ENCODE data around the gene ACSF2.
"Not testable (repeated sequence)": the region's sequence is repeated elsewhere in the genome, so short reads cannot be mapped to it uniquely, and the experiment has no call there.

Gene ACSF2

DNA sequence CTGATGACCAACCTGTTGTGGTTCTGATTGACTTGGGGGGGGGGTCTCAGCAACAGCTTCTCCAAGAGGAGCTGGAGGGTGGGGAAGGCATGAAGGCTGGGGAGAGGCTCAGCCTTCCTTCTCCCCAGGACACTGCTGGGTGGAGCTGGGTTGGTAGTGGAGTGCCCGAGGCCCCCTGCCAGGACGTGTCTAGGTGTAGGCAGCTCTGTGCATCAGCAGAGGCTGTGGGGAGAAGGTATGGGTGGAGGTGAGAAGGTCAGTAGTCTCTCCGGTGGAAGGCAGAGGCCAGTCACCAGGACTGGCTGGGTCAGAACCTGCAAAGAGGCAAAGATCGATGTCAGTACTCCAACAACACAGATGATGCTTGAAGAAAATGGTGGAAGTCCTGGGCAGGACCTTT, 38.7 kb downstream of the ACSF2 start:
- no peak for DNase-seq (ENCODE audit: low read depth)

DNA sequence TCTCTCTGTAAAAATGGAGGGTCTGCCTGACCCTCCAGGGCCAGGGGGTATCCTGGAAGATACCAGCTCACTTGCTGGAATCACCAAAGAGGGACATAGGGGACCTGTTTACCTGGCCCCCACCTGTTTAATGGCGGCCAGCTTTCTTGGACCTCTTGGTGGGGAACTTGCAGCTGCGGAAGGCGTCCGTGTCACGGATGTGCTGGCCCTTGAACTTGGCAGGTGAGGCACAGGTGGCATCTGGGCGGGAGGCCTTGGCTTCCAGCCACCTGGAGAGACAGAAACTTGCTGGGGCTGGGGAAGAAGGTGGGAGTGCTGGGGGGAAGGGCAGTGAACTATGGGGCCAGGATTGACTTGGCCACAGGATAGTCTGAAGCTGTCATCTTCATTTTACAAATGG, 39.2 kb downstream of the ACSF2 start:
- no peak for DNase-seq (ENCODE audit: low read depth)

DNA sequence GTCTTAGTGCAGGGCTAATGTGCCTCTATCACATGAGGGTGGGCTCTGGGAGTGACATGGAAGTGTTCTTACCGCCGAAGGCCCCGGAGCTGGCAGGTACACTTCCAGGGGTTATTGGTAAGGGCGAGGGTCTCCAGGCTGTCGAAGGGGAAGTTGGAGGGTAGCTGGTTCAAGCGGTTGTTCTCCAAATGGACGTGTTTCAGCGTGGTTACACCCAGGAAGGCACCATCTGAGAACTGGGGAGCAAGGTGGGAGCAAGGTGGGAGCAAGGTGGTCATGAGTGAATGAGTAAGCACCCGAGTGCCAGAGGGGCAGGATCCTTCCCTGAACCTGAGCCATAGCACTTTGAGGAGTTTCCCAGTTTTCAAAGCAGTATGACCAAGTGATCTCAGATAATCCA, 39.6 kb downstream of the ACSF2 start:
- no peak for DNase-seq (ENCODE audit: low read depth)

DNA sequence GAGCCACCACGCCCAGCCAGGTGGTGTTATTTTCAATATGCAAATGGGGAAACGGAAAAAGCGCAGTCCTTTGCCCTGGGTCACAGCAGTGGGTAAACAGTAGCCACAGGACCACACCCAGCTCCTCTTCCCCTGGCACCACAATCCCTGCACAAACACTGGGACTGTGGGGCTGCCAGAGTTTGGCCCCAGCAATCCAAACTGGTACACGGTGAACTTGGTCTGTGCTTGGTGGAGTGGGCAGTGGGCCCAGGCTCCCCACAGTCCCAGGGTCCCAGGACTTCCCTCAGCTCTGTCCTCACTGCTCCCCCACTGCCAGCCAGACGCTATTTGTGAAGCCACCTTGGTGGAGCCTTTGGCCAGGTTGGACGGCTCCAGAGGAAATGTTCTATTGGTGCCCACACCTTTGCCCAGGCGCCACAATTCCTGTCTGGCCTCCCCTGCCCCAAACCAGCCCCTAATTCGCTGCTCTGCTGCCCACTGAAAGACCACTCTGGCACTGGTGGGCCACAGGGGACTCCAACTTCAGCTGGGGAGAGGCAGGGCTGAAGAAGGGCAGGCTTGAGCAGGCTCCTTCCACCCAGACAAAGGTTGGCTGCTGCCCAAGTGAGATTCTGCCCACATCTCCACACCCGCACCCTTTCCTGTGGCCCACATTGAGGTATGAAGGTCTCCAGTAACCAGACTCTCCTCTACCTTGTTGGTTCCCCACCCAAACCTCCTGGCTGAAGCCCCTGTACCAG, 40.5 kb downstream of the ACSF2 start:
- DNase-seq (ENCODE audit: low read depth) = no peak

DNA sequence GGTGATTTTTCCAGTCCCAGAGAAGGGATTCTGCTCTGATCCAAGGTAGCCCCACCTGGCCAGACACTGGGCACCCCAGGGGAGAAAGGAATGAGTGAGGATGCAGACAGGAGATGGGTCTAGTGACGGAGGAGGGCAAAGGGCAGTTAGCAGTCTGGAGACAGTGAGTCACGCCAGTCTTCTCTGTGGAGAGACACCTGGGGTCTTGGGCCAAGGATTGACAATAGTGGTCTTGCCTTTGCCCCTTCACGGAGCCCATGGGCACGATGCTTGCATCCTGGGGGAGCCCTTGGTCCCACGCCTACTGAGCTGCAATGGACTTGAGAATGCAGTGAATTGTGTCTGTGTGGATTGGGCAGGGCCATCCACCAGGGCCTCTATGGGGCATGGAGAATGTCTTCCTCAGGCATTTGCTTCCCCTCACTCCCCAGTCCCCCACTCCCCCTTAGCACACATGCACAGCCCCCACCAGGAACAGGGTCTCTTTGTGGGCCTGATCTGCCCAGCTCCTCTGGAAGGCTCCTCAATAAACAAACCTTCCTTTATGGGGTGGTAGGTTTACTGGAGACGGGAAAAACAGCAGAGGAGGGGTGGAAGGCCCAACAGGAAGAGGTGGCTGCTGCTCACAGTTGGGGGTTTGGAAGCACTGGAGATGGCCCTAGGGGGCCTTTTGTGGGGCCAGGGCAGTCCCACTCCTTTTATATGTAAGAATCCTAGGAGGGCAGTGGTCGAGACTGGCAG, 41.3 kb downstream of the ACSF2 start:
- DNase-seq (ENCODE audit: low read depth) = no peak

DNA sequence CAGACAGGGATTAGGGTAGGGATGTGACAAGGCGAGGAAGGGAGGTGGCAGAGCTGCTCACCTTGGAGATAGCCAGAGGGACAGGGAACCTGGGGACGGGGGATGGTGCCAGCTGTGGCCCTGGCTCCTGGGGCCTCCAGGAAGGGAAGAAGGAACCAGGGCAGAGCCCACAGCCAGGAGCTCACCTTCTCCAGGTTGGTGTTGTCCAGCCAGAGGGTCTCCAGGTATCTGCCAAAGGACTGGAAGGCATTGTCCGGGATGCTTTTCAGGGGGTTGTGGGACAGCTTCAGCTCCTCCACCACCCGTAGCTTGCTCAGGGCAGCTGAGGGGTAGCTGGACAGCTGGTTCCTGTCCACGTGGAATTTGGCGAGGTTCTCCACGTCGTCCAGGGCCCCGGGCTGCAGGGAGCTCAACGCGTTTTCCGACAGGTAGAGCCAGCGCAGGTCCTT, 41.9 kb downstream of the ACSF2 start:
- no peak for DNase-seq (ENCODE audit: low read depth)

DNA sequence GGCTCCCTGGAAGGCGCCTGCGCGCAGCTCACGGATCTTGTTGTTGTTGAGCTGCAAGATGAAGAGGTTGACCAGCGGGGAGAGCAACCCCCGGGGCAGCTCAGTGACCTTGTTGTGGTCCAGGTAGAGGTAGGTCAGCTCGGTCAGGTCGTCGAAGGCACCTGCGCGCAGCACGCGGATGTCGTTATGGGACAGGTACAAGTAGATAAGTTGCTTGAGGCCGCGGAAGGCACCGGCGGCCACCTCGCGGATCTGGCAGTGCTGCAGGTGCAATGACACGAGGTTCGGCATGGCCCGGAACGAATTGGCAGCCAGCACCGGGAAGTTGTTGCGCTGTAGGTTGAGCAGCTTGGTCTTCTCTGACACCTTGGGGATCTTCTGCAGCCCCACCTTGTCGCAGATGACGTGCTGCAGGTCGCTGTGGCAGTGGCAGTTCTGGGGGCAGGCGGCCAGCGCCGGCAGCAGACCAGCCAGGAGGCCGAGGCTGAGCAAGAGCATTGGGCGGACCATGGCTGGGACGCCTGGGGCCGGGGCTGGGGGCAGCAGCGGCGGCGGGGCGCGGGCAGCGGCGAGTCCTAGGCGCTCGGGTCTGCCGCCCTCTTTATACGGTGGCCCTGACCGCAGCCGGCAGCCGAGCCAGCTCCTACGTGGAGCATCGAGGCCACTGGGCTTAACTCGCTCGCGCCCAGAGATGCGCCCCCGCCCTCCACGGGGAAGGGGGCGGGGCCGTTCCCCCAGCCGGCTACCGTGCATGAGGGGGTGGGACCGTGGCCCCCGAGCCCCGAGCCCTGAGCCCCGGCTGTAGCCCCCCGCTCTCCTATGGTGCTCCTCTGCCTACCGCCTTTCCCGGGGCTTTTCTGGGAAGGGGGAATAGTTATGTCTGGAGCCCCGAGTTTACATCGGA, 42.5 kb downstream of the ACSF2 start, which contains the start of gene CHAD:
TSS of gene CHAD (minus strand) at position 577 of the 904 bp plus-strand sequence. CDS start at position 510, 67 bp downstream.
- DNase-seq (ENCODE audit: low read depth) = no peak

DNA sequence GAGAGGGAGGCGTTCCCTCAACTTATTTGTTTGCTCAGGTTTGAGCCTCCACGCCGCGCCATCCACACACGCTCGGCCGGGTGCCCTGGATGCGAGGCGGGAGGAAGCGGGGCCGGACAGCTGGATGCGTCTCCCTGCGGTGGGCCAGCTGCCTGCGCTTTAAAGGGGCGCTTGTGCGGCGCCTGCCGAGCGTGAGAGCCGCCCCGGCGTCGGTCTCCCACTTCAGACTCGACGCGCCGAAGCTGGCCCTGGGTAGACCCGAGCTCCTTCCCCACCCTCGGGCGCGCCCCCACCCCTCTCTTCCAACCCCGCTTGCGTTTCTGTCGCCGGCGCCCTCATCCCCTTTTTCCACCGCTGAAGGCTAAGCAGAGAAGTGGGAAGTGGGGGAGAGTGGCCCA, 43.2 kb downstream of the ACSF2 start:
- DNase-seq (ENCODE audit: low read depth) = no peak

DNA sequence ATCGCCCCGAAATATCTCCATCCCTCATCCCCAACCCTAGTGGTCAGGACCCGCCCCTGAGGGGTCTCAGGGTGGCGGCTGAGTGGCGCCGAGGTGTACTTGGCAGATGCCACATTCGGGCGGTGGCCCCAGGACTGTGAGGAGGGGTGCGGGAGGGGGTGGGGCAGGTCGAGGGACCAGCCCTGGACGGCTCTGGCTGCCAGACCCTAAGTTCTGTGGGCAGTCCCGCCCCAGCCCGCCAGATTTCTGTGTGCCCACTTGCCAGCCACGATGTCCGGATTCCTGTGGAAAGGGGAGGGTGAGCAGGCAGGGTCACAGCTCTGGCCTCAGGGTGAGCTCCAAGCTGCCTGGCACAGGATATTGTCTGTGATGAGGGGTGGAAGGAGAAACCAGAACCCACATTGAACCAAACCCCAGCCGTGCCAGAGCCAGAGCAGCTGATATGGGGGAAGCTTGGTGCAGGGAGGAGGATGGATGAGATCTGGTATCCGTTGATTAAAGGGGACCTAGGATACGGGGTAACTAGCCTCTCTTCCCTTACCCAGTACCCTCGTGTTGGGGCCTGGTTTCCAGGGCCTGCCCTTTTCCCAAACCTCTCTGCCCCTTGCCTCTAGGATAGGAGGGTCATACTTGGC, 43.8 kb downstream of the ACSF2 start:
- DNase-seq (ENCODE audit: low read depth) = no peak

DNA sequence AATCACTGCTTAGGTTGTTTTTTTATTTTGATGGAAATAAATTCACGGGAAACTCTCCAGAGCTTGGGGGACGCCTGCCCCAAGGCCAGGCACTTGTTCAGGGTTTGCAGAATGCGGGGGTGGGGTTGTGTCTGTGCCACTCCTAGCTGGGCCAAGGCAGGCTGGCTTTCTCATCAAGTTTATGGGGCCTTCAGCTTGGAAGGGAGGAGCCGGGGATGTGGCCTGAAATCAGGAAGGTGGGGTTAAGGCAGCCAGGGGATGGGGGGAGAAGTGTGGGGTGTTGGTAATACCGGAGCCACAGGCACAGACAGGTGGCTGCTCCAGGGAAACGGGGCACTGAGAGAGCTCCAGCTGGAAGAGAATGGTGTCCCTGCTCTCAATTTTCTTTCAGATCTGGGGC, 44.4 kb downstream of the ACSF2 start:
- DNase-seq (ENCODE audit: low read depth) = no peak

DNA sequence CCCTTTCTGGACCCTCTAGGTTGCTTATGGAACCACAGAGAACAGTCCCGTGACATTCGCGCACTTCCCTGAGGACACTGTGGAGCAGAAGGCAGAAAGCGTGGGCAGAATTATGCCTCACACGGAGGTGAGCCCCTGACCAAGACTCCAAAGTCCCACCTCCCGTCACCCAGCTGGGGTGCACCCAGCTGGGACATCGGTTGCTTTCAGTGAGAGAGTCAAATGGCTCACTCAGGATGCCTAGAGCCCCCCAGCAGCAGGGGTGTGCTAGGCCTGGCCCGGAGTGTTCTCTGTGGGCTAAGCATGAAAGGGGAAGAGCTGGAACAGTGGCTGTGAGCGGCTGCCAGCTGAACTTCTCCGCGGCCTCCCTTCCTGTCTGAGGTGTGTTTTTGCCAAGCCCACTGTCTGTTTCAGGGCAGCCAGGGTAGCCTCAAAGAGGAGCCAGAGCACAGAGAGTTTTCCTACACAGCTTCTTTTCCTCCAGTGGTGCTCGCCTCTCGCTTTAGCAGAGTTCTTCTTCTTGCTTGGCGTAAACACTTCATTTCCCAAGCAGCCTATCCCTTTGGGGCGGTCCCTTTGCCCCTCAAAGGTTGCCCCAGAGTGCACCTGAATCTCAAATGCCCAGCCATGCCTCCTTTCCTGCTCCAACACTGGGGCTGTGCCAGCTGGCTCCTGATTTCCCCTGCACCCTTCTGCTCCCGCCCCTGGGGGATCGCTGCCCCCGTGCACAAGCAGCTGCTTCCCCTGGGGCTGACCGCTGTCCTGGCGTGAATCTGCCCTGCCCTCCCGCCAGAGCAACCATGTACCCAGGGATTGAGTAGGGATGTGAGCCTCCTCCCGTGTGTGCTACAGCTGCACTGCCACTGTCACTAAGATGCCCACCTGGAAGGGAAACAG, 45.2 kb downstream of the ACSF2 start:
- DNase-seq (ENCODE audit: low read depth) = no peak

DNA sequence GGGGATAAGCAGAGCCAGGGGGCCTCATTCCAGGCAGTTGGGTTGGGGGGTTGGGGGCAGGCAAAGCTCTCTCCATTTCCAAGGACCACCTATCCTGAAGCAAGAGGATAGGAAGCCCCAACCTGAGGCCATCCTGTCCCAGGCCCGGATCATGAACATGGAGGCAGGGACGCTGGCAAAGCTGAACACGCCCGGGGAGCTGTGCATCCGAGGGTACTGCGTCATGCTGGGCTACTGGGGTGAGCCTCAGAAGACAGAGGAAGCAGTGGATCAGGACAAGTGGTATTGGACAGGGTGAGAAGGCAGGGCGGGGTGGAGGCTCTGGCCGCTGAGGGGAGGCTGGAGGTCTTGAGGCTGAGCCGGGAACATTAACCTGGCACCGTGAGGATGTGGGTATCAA, 46.3 kb downstream of the ACSF2 start:
- no peak for DNase-seq (ENCODE audit: low read depth)

DNA sequence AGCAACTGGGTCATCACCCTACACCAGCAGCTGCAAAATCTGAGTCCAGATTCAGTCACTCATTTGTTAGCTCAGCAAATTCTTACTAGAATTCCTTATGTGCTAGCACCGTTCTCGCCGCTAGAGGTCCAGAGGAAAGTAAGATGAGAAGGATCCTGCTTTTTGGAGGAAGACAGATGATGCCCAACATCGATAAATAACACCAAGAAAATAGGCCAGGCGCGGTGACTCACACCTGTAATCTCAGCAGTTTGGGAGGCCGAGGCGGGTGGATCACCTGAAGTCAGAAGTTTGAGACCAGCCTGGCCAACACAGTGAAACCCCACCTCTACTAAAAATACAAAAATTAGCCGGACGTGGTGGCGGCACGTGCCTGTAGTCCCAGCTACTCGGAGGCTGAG, 46.7 kb downstream of the ACSF2 start:
- DNase-seq (ENCODE audit: low read depth) = not testable (repeated sequence)

DNA sequence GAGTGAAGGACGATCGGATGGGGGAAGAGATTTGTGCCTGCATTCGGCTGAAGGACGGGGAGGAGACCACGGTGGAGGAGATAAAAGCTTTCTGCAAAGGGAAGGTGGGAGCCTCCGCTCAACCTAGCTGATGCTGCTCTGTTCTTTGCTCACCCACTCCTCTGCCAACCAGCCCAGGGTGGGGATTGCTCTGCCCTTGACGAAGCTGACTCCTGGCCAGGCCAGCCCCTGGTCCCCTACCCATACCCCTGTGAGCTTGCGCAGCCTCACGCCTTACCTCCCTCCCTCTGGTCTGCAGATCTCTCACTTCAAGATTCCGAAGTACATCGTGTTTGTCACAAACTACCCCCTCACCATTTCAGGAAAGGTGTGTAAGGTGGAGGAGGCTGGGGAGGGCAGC, 47.9 kb downstream of the ACSF2 start:
- DNase-seq (ENCODE audit: low read depth) = no peak

DNA sequence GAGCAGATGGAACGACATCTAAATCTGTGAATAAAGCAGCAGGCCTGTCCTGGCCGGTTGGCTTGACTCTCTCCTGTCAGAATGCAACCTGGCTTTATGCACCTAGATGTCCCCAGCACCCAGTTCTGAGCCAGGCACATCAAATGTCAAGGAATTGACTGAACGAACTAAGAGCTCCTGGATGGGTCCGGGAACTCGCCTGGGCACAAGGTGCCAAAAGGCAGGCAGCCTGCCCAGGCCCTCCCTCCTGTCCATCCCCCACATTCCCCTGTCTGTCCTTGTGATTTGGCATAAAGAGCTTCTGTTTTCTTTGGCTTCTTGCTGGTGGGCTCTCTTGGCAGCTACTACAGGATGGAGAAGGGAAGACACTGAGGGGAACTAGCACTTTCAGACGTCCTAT, 48.5 kb downstream of the ACSF2 start:
- DNase-seq (ENCODE audit: low read depth) = no peak

DNA sequence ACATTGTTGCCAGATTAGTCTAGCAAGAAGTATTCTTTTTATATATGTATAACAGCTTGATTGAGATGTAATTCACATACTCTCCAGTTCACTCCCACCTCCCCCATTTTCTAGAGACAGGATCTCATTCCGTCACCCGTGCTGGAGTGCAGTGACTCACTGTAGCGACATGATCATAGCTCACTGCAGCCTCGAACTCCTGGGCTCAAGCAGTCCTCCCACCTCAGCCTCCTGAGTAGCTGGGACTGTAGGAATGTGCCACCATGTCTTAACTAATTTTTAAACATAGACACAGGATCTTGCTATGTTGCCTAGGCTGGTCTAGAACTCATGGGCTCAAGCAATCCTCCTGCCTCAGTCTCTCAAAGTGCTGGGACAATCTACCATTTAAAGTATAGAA, 49.3 kb downstream of the ACSF2 start:
- no peak for DNase-seq (ENCODE audit: low read depth)

DNA sequence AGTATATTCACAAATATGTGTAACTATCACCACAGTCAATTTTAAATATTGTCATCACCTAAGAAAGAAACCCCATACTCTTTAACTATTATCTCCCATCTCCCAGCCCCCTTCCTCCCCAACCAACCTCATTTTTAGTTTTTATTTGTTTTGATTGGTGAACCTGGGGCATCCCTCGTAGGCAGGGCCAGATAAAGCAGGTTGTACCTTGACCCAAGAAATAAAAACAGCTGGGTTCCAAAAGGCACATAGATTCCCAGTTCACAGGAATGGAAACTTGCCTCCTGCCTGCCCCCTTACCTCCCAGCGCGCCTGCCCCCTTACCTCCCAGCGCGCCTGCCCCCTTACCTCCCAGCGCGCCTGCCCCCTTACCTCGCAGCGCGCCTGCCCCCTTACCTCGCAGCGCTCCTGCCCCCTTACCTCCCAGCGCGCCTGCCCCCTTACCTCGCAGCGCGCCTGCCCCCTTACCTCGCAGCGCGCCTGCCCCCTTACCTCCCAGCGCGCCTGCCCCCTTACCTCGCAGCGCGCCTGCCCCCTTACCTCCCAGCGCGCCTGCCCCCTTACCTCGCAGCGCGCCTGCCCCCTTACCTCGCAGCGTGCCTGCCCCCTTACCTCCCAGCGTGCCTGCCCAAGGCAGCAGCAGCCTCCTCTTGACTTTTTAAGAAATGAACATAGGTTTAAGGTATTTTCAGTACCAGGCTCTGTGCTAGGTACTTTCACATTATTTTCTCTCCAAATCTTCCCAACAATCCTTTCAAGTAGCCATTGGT, 49.9 kb downstream of the ACSF2 start:
- not testable (repeated sequence) for DNase-seq (ENCODE audit: low read depth)

DNA sequence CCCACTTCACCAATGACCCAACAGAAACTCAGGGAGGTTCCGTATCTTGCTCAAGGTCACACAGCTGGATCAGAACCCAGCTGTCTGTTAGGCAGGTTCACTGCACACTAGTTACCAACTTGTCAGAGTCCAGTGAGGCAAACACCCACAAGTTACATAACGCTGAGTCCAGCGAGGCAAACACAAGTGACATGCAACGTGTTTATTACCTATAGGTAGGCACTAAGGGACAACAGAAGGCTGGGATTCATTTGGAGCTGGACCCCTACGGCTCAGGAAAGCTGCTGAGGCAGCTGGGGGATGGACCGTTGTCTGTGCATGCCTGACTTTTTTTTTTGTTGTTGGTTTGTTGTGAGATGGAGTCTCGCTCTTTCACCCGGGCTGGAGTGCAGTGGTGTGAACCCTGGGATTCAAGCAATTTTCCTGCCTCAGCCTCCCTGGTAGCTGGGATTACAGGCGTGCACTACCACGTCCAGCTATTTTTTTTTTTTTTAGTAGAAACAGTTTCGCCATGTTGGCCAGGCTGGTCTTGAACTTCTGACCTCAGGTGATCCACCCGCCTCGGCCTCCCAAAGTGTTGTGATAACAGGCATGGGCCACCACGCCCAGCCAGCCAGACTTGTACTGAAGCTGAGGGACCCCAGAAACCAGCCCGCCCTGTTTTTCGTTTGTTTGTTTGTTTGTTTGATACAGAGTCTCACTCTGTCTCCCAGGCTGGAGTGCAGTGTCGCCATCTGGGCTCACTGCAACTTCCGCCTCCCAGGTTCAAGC, 50.7 kb downstream of the ACSF2 start:
- DNase-seq (ENCODE audit: low read depth) = no peak

DNA sequence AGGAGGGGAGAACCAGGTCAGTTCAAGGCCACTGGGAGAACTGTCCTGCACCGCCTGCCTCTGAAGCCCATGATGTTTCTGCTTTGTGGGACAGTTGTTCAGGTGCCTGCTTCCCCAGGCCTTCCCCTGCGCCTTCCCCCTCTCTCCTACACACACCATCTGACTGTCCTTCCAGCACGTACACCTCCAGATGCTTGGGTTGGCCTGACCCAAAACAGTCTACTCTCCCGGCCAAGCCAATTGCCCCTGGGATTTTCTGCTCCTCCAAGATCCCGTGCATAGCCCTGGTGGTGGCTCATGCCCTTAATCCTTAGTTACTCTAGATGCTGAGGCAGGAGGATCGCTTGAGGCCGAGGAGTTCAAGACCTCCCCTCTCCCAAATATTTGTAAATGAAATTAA, 52.0 kb downstream of the ACSF2 start:
- no peak for DNase-seq (ENCODE audit: low read depth)
